B cell (primary cell): ENCODE measurements around the gene CAP1. TPM values are rescaled to one million over a fixed set of nuclear protein-coding genes. Genes with fewer than 3 reads are reported as not detected.
A peak's percentile ranks its signal among the peaks of the same experiment; 100 is the strongest.
"Not testable (repeated sequence)": the region's sequence is repeated elsewhere in the genome, so short reads cannot be mapped to it uniquely, and the experiment has no call there.

Experiments
- ATAC-seq: fragments of 200-7000 bp; cut with Tn5 transposase; one replicate; pipeline ENCODE4 v1.10.0; 2021; ENCODE audit warnings: low read depth, mild to moderate bottlenecking, moderate number of reproducible peaks, moderate library complexity
- CTCF ChIA-PET: fragments of 350-600 bp; sonication (Branson Sonifier 250); formaldehyde crosslinking; loops from one replicate; lab custom pipeline; 2021; ENCODE audit warnings: antibody characterized with exemption, inconsistent platforms; lab: Charles Lee
- POLR2A ChIA-PET: fragments of 350-600 bp; sonication (Branson Sonifier 250); formaldehyde crosslinking; loops from one replicate; lab custom pipeline; 2021; ENCODE audit warnings: antibody characterized with exemption; lab: Charles Lee
- DNase-seq: peaks from one replicate; pipeline ENCODE4 v3.0.0; 2013
- H2AFZ ChIP-seq: 2 replicates; pipeline ENCODE4 v1.6.1; 2012; ENCODE audit warnings: mild to moderate bottlenecking, low read depth, low read length; ENCODE audit not compliant: insufficient read depth, poor library complexity, severe bottlenecking
- H3K27ac ChIP-seq, 2 donors: 1 replicate in 1 of 2; 2 replicates in 1 of 2; pipeline ENCODE4 v1.5.1; 2012 to 2013; ENCODE audit warnings: low read length in 2 of 2, mild to moderate bottlenecking in 2 of 2, moderate library complexity in 1 of 2
- H3K27me3 ChIP-seq, 4 experiments: fragments of 200-600 bp in 1 of 4; sonication (generic) in 1 of 4; replicated peaks in 1 of 4; 1 replicate in 2 of 4; 2 replicates in 2 of 4; pipeline versions ENCODE4 v1.6.1 to v1.7.0; 2013 to 2016; ENCODE audit warnings: low read length in 3 of 4, mild to moderate bottlenecking in 2 of 4, mixed read lengths in 1 of 4, moderate library complexity in 1 of 4; ENCODE audit not compliant: insufficient read depth in 4 of 4, control insufficient read depth in 3 of 4; ENCODE audit errors: control extremely low read depth in 1 of 4
- H3K36me3 ChIP-seq, 2 experiments: replicated peaks in 1 of 2; 1 replicate in 1 of 2; 2 replicates in 1 of 2; pipeline versions ENCODE4 v1.6.1 to v1.7.1; 2013; ENCODE audit warnings: low read length in 1 of 2; ENCODE audit not compliant: insufficient read depth in 2 of 2, control insufficient read depth in 1 of 2; ENCODE audit errors: control extremely low read depth in 1 of 2, extremely low read depth in 1 of 2
- H3K4me1 ChIP-seq, 2 donors: fragments of 200-600 bp in 1 of 2; sonication (generic) in 1 of 2; 1 replicate in 1 of 2; 2 replicates in 1 of 2; pipeline versions ENCODE4 v1.5.1 to v1.6.1; 2013 to 2017; ENCODE audit warnings: low read length in 2 of 2; ENCODE audit not compliant: control insufficient read depth in 2 of 2, insufficient read depth in 2 of 2
- H3K4me2 ChIP-seq: replicated peaks from 2 replicates; pipeline ENCODE3; 2012; ENCODE audit warnings: mild to moderate bottlenecking, low read depth, low read length; ENCODE audit not compliant: poor library complexity, severe bottlenecking
- H3K4me3 ChIP-seq, 5 experiments: fragments of 200-600 bp in 1 of 5; sonication (generic) in 1 of 5; 1 replicate in 3 of 5; 2 replicates in 2 of 5; pipeline versions ENCODE4 v1.5.1 to v1.7.0; 2011 to 2016; ENCODE audit warnings: low read length in 4 of 5, mild to moderate bottlenecking in 4 of 5, low read depth in 2 of 5, control low read depth in 1 of 5, moderate library complexity in 1 of 5; ENCODE audit not compliant: insufficient read depth in 1 of 5; ENCODE audit errors: control extremely low read depth in 1 of 5, extremely low read depth in 1 of 5
- H3K79me2 ChIP-seq: fragments of 200-600 bp; sonication (generic); one replicate; pipeline ENCODE4 v1.6.0; 2016; ENCODE audit warnings: low read length; ENCODE audit not compliant: control insufficient read depth, insufficient read depth
- H3K9ac ChIP-seq: fragments of 200-600 bp; sonication (generic); 2 replicates; pipeline ENCODE4 v1.6.1; 2017; ENCODE audit warnings: mild to moderate bottlenecking, low read length, moderate library complexity
- H3K9me3 ChIP-seq, 3 donors: one replicate each; pipeline versions ENCODE4 v1.6.1 to v1.7.1; 2013; ENCODE audit warnings: low read length in 2 of 3; ENCODE audit not compliant: control insufficient read depth in 2 of 3, insufficient read depth in 1 of 3; ENCODE audit errors: control extremely low read depth in 1 of 3
- H4K20me1 ChIP-seq: 2 replicates; pipeline ENCODE4 v1.6.0; 2012; ENCODE audit warnings: mild to moderate bottlenecking, low read length; ENCODE audit not compliant: insufficient read depth, control insufficient read depth, poor library complexity, severe bottlenecking
- H3K27ac Mint-ChIP-seq: one replicate; pipeline ENCODE4 v1.8.0; 2021; ENCODE audit warnings: mixed read lengths
- H3K27me3 Mint-ChIP-seq: one replicate; pipeline ENCODE4 v1.8.0; 2021; ENCODE audit warnings: mixed read lengths
- H3K4me1 Mint-ChIP-seq: one replicate; pipeline ENCODE4 v1.8.0; 2021; ENCODE audit warnings: mixed read lengths
- H3K4me3 Mint-ChIP-seq: one replicate; pipeline ENCODE4 v1.8.0; 2021; ENCODE audit warnings: mixed read lengths
- H3K9me3 Mint-ChIP-seq: one replicate; pipeline ENCODE4 v1.8.0; 2022; ENCODE audit warnings: mixed read lengths; ENCODE audit not compliant: insufficient read depth
- EZH2 ChIP-seq: IDR thresholded peaks from 2 replicates; pipeline ENCODE4 v1.6.1; 2012; ENCODE audit warnings: borderline replicate concordance, low read depth, mild to moderate bottlenecking, moderate library complexity, low read length; ENCODE audit not compliant: insufficient read depth, poor library complexity, severe bottlenecking
- WGBS: methylation state at CpG from one replicate; pipeline ENCODE4 v1.1.5; 2013; ENCODE audit warnings: missing lambda C conversion rate; ENCODE audit not compliant: insufficient coverage; 5-methylcytosine and 5-hydroxymethylcytosine counted together
- intact Hi-C: fragments of 100-400 bp; cut with micrococcal nuclease; formaldehyde crosslinking; loops from one replicate; pipeline ENCODE4 v1.10.0; 2022
- polyA plus RNA-seq: library from polyadenylated mRNA; depleted of rRNA; stranded (reverse); fragments of >200 nt; gene quantifications from 2 replicates; pipeline ENCODE4 v1.2.3, GENCODE V29; 2012
- total RNA-seq, 2 donors: library from RNA; stranded (reverse); fragments of 120-200 nt in 1 of 2; gene quantifications; 1 replicate in 1 of 2; 2 replicates in 1 of 2; pipeline versions ENCODE4 v1.2.3 to v1.2.4, GENCODE V29; 2013 to 2022
- TF ChIP-seq, protein P1 (sequence below): fragments of 200-600 bp; IDR thresholded peaks from one replicate; pipeline ENCODE4 v1.8.0; 2022; ENCODE audit warnings: antibody characterized with exemption, mild to moderate bottlenecking

The CAP1 gene
- total and polyA plus RNA-seq, 2 donors (not counting 1 experiment from before 2014, with no cell fraction given) = 175 to 203 TPM

DNA sequence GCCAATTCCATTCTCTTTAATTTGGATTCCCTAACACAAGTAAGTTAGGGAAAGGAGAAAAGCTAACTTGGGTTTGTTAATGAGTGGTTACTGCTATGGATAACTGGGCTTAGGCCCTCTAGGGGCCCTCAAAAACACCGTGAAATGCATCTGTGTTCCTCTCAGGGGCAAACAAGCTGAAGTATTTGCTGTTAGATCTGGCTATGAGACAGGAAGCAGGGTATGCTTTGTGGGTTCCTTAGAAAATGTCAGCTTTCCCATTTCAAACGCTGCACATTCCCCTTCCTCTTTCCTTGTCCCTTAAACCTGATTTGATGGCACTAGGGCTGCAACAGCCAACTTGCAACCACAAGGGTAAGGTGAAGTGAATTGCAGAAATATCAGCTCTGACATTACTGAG, 5.7 kb upstream of the CAP1 start:
- ChIA-PET POLR2A (interaction anchor here (0.6 to 1.1 kb wide), 2 partner anchors 11 to 119 kb away, joined by 3 to 4 read pairs; no protein-coding TSS in a partner anchor), CTCF (interaction anchor here (0.9 to 9.2 kb wide), 7 partner anchors 26 to 304 kb away, joined by 3 to 161 read pairs (median 6); no protein-coding TSS in a partner anchor)
- Histone ChIP-seq H3K27me3 (no peaks in the 10 kb centered on the region), H3K4me2 (peak overlapping the region; percentile 48), H3K79me2 (no peaks in the 10 kb centered on the region), H3K36me3 (no peaks in the 10 kb centered on the region), H3K4me3 (no peak overlapping the region), H3K9ac (peak overlapping the region; percentile 11), H2AFZ (peak overlapping the region; percentile 73), H3K9me3 (no peaks in the 10 kb centered on the region), H4K20me1 (no peaks in the 10 kb centered on the region), H3K4me1 (peaks cover 62 to 76% of the 10 kb centered on the region in 2 donors), H3K27ac (peak overlapping the region; percentile 51 to 73)
- no peak for TF ChIP-seq EZH2
- TF ChIP-seq, protein P1, sequence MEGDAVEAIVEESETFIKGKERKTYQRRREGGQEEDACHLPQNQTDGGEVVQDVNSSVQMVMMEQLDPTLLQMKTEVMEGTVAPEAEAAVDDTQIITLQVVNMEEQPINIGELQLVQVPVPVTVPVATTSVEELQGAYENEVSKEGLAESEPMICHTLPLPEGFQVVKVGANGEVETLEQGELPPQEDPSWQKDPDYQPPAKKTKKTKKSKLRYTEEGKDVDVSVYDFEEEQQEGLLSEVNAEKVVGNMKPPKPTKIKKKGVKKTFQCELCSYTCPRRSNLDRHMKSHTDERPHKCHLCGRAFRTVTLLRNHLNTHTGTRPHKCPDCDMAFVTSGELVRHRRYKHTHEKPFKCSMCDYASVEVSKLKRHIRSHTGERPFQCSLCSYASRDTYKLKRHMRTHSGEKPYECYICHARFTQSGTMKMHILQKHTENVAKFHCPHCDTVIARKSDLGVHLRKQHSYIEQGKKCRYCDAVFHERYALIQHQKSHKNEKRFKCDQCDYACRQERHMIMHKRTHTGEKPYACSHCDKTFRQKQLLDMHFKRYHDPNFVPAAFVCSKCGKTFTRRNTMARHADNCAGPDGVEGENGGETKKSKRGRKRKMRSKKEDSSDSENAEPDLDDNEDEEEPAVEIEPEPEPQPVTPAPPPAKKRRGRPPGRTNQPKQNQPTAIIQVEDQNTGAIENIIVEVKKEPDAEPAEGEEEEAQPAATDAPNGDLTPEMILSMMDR = no peak
- intact Hi-C loops = no loop called here
- H3K4me1 Mint-ChIP-seq = peaks cover 59% of the 10 kb centered on the region
- H3K4me3 Mint-ChIP-seq = peak overlapping the region; percentile 55
- H3K9me3 Mint-ChIP-seq = no peaks in the 10 kb centered on the region
- DNase-seq (peak; percentile 45), ATAC-seq (no peak)
- peak overlapping the region; percentile 57 for H3K27ac Mint-ChIP-seq
- no peaks in the 10 kb centered on the region for H3K27me3 Mint-ChIP-seq
- 0% methylated on average over 1 of the region's 2 CpGs for WGBS

DNA sequence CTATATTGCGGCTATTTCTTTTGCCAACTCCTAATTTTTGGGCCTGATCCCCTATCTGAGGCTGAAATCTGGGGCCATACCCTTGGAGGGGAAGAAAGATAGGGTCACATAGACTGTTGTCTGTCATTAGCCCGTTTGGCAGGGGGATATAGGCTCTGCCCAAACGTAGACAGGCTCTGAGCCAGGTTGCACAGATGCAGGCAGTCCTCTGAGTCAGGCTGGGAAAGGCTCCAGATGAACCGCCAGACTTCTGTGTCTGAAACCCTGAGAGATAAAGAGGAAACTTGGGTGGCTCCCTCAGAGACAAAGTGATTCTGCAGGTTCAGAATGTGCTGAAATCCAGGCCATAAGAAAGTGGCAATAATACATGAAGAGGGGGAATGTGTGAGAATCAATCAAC, 4.0 kb upstream of the CAP1 start:
- 31% methylated on average over 3 of the region's 4 CpGs for WGBS
- no peak overlapping the region for H3K9ac ChIP-seq
- H3K79me2 ChIP-seq = peaks cover 11% of the 10 kb centered on the region
- DNase-seq = no peak
- no peak overlapping the region for H3K4me2 ChIP-seq
- H3K27ac Mint-ChIP-seq = peak overlapping the region; percentile 47
- intact Hi-C loops = no loop called here
- no peak overlapping the region for H3K4me3 ChIP-seq
- H4K20me1 ChIP-seq = peaks cover 9% of the 10 kb centered on the region
- H3K4me1 Mint-ChIP-seq = peaks cover 63% of the 10 kb centered on the region
- H3K27ac ChIP-seq = peak overlapping the region; percentile 32 to 73
- ATAC-seq = no peak
- H3K9me3 Mint-ChIP-seq = no peaks in the 10 kb centered on the region
- no peaks in the 10 kb centered on the region for H3K36me3 ChIP-seq
- no peak overlapping the region for H3K4me3 Mint-ChIP-seq
- POLR2A ChIA-PET = no interaction called here
- H3K4me1 ChIP-seq = peaks cover 65 to 81% of the 10 kb centered on the region in 2 donors
- no peaks in the 10 kb centered on the region for H3K9me3 ChIP-seq
- TF ChIP-seq EZH2 = no peak
- TF ChIP-seq, protein P1 = no peak
- H3K27me3 ChIP-seq = no peaks in the 10 kb centered on the region
- CTCF ChIA-PET = interaction anchor here (0.6 to 9.2 kb wide), 2 partner anchors 117 to 118 kb away, joined by 4 to 161 read pairs; no protein-coding TSS in a partner anchor
- H3K27me3 Mint-ChIP-seq = no peaks in the 10 kb centered on the region
- peak overlapping the region; percentile 30 for H2AFZ ChIP-seq

DNA sequence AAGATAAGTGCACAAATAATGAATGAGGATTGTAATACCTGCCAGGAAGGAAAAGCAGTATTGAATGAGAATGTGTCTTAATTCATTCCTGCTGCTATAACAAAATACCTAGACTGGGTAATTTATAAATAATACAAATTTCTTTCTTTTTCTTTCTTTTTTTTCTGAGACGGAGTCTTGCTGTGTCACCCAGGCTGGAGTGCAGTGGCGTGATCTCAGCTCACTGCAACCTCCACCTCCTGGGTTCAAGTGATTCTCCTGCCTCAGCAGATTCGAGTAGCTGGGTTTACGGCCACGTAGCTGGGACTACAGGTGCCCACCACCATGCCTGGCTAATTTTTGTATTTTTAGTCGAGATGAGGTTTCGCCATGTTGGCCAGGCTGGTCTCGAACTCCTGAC, 3.3 kb upstream of the CAP1 start:
- H3K9me3 Mint-ChIP-seq, H3K4me3 Mint-ChIP-seq, H3K27me3 Mint-ChIP-seq, H3K9ac ChIP-seq, H3K27ac Mint-ChIP-seq, H2AFZ ChIP-seq, H3K36me3 ChIP-seq, H3K27me3 ChIP-seq, POLR2A ChIA-PET, H3K4me3 ChIP-seq, H3K4me2 ChIP-seq, H3K9me3 ChIP-seq, intact Hi-C loops, DNase-seq, ATAC-seq: not testable (repeated sequence)
- peaks cover 18% of the 10 kb centered on the region for H3K79me2 ChIP-seq
- WGBS = 93% methylated on average over 7 of the region's 8 CpGs
- peaks cover 68 to 83% of the 10 kb centered on the region in 2 donors for H3K4me1 ChIP-seq
- H3K27ac ChIP-seq = peak overlapping the region; percentile 91 to 98
- H4K20me1 ChIP-seq = peaks cover 15% of the 10 kb centered on the region
- peaks cover 67% of the 10 kb centered on the region for H3K4me1 Mint-ChIP-seq
- CTCF ChIA-PET = interaction anchor here (0.6 kb wide), 1 partner anchor 118 kb away, joined by 4 read pairs; no protein-coding TSS in a partner anchor
